ENCODE results near the gene ADAMTS3. TPM values are rescaled to one million over a fixed set of nuclear protein-coding genes. Genes with fewer than 3 reads are reported as not detected.

ADAMTS3 gene
- total and polyA plus RNA-seq, 8 donors: 0.08 to 0.47 (median 0.15) TPM

GRCh38 chr4:72275381-72275780 lies 293.6 kb downstream of the ADAMTS3 start:
- DNase-seq (no peak), ATAC-seq (no peak), FAIRE-seq (no peak)
- H3K27ac ChIP-seq: no peak overlapping the region
- TF ChIP-seq CTCF (IDR thresholded peaks at IDR 0.05): no peak
- intact Hi-C loops (cut with DNase I): no loop called here
- 87 to 93% methylated on average over 1 of the region's 1 CpG for WGBS, 2 donors
- no peaks in the 10 kb centered on the region for H3K9me3 ChIP-seq
- no peak overlapping the region for H3K4me3 ChIP-seq
- no peaks in the 10 kb centered on the region for H3K36me3 ChIP-seq
- no peaks in the 10 kb centered on the region for H3K27me3 ChIP-seq
- no peaks in the 10 kb centered on the region for H3K4me1 ChIP-seq

DNA sequence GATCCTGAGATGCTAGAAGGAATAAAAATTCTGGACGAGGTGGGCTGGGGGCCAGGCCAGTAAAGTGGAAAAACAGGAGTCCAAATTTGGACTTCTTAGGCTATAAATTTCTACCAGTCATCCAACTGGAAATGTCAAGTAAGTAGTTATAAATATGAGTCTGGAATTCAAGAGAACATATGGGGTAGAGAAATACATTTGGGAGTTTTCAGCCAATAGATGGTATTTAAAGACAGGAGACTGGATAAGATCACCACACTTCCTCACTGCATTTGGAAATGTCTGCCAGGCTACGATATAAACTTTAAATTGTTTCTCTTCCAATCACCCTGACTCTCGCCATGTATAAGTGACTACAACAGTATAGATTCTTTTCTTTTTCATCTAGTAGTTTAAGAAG lies 294.8 kb downstream of the ADAMTS3 start:
- no peak overlapping the region for H3K4me3 ChIP-seq
- 62 to 75% methylated on average over 3 of the region's 3 CpGs for WGBS, 2 donors
- no peak overlapping the region for H3K27ac ChIP-seq
- H3K4me1 ChIP-seq: no peaks in the 10 kb centered on the region
- no peaks in the 10 kb centered on the region for H3K9me3 ChIP-seq
- TF ChIP-seq CTCF (IDR thresholded peaks at IDR 0.05): no peak
- H3K27me3 ChIP-seq: no peaks in the 10 kb centered on the region
- FAIRE-seq: no peak
- no peak for DNase-seq
- ATAC-seq: no peak
- intact Hi-C loops (cut with DNase I): no loop called here
- H3K36me3 ChIP-seq: no peaks in the 10 kb centered on the region

DNA sequence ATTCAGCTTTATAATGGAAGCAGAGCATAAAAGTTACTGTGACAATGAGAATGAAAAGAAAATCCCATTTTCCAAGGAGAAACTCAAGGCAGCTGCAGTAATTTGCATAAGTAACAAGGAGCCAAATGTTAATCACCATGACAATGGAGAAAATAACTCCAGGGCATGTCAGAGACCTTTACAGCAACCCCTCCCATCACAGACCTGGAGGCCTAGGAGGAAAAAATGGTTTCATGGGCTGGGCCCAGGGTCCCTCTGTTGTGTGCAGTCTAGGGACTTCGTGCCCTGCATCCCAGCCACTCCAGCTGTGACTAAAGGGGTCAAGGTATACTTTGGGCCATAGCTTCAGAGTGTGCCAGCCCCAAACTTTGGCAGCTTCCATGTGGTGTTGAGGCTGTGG lies 313.8 kb downstream of the ADAMTS3 start:
- DNase-seq: no peak
- Histone ChIP-seq H3K36me3 (no peaks in the 10 kb centered on the region), H3K9me3 (no peaks in the 10 kb centered on the region), H3K27ac (no peak overlapping the region), H3K4me3 (no peak overlapping the region), H3K4me1 (no peaks in the 10 kb centered on the region), H3K27me3 (no peaks in the 10 kb centered on the region)
- TF ChIP-seq CTCF (IDR thresholded peaks at IDR 0.05): no peak
- intact Hi-C loops (cut with DNase I): no loop called here
- WGBS, 2 donors: 68 to 73% methylated on average over 1 of the region's 1 CpG
- ATAC-seq: no peak
- FAIRE-seq: no peak

- Histone ChIP-seq H3K27ac (no peak overlapping the region), H3K27me3 (no peaks in the 10 kb centered on the region), H3K4me1 (no peaks in the 10 kb centered on the region), H3K36me3 (no peaks in the 10 kb centered on the region), H3K9me3 (no peaks in the 10 kb centered on the region), H3K4me3 (no peak overlapping the region)
- WGBS, 2 donors: 24 to 29% methylated on average over 3 of the region's 3 CpGs
- DNase-seq (no peak), FAIRE-seq (no peak), ATAC-seq (no peak)
- no peak for TF ChIP-seq CTCF (IDR thresholded peaks at IDR 0.05)
- intact Hi-C loops (cut with DNase I): no loop called here
These were observed 325.4 kb downstream of the ADAMTS3 start for GRCh38 chr4:72243641-72244040.

DNA sequence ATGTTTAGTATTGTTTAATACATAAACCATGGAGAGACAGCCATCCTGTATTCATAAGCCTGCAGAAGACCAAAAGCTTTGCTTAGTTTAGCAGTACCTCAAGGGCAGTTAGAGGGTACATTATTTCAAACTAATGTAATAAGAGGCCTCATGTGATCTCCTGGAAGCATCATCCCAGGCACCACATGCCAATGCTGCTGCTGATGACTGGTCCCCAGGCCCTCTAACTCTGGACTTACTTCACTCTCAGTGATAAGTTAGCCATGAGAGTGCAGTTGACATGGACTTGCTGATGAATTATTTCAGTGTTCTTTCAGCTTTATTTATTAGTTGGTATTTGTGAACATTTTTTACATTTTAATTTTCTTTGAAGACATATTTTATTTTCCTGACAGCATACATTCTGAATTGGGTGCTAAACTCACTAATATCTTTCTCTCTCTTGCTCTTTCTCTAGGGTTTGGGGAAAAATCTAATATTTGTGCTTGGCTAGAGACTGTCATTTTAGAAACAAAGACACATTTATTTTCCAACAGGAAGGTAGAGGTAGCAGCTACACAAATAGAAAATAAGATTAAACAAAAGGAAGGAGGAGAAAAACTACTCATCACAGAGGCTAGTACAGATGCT lies 329.4 kb downstream of the ADAMTS3 start:
- Histone ChIP-seq H3K27ac (no peak overlapping the region), H3K9me3 (no peaks in the 10 kb centered on the region), H3K27me3 (no peaks in the 10 kb centered on the region), H3K4me1 (no peaks in the 10 kb centered on the region), H3K36me3 (no peaks in the 10 kb centered on the region), H3K4me3 (no peak overlapping the region)
- ATAC-seq (no peak), DNase-seq (no peak), FAIRE-seq (no peak)
- no peak for TF ChIP-seq CTCF (IDR thresholded peaks at IDR 0.05)
- intact Hi-C loops (cut with DNase I): no loop called here
